Mononuclear cell (primary cell): ENCODE measurements around the gene TMIGD1. TPM values are rescaled to one million over a fixed set of nuclear protein-coding genes. Genes with fewer than 3 reads are reported as not detected.

Experiments
- total RNA-seq: library from RNA; depleted of rRNA; stranded (reverse); fragments of >200 nt; gene quantifications from one replicate; pipeline ENCODE4 v1.2.3, GENCODE V29; 2012

The TMIGD1 gene
- total RNA-seq, 1 donor = not detected

Other genes with a start within 250 kb of the TMIGD1 start
- 13.1 TPM for gene NSRP1, start 217.2 kb downstream of the TMIGD1 start, total RNA-seq
- gene SLC6A4, start 98.4 kb downstream of the TMIGD1 start, total RNA-seq = 1.4 TPM
- 29.0 TPM for gene BLMH, start 42.1 kb downstream of the TMIGD1 start, total RNA-seq
- 141 TPM for gene CPD, start 44.9 kb upstream of the TMIGD1 start, total RNA-seq
- 56.3 TPM for gene GOSR1, start 143.4 kb upstream of the TMIGD1 start, total RNA-seq